Cardiac septum (tissue), 1 donor: ENCODE results near the gene DOK6. TPM values are rescaled to one million over a fixed set of nuclear protein-coding genes. Genes with fewer than 3 reads are reported as not detected.
"Not testable (repeated sequence)": the region's sequence is repeated elsewhere in the genome, so short reads cannot be mapped to it uniquely, and the experiment has no call there.

ENCODE experiments used
- DNase-seq: peaks from one replicate; pipeline ENCODE4 v3.0.0-alpha.2; 2020; ENCODE audit warnings: low spot score
- intact Hi-C: fragments of 100-400 bp; cut with DNase I; formaldehyde crosslinking; loops from one replicate; pipeline ENCODE4 v1.14.0; 2022
- total RNA-seq: library from RNA; stranded (reverse); fragmentation: NEBNext Ultra II Directional; extraction: Animal tissue kit (Norgen Biotek cat#: 25700); gene quantifications from one replicate; pipeline ENCODE4 v1.2.1, GENCODE V29; 2021
- donor health status: DM: no; HTN: no; CAD: no.

The DOK6 gene
- total RNA-seq, 1 donor from 2014 or later = 10.6 TPM

DNA sequence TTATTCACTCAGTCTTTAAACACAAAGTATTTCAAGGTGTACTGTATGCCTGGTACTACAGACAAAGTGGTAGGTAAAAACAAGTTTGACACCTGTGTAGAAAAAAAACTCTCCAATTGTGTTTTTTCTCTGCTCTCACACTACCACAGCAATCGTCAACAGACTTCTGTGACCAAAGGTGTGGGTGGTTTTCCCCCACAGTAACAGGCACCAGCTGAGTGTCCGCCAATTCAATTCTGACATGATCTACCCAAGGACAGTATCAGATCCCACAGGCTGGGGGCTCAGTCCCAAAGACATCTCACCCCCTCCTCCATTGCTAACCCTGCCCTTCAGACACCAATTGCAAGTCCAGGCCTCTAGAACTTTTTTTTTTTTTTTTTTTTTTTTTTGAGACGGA lies 475.8 kb downstream of the DOK6 start:
- no peak for DNase-seq
- intact Hi-C loops = no loop called here

DNA sequence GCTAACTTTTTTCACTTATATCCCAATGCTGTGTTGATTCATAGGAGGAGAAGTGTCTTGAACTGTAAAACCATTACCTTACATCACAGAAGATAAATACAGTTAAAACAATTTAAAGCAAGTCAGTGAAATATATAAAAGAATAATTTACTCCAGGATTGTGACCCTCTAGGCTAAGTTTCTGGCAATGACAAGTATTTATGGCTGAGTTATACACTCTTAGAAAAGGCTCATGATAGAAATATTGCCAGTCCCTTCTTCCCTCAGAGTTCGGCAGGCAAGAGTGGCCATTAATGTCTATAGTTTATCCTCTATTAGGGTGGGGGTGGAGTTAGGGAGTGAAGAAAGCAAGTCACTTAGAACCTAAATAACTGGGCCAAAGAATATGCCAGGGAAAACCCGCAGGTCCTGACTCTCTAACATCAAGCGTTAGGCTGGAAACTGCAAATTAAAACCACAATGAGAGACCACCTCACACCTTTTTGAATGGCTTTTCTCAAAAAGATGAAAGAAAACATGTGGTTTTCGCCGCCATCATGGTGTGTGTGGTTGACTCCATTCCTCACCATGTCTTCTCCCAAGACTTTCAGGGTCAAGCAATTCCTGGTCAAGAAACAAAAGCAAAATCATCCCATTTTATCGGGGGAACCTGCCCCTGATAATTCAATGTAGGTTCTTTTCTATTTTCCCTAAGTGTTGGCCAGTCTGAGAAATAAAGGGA lies 477.7 kb downstream of the DOK6 start:
- intact Hi-C loops = no loop called here
- DNase-seq = no peak

DNA sequence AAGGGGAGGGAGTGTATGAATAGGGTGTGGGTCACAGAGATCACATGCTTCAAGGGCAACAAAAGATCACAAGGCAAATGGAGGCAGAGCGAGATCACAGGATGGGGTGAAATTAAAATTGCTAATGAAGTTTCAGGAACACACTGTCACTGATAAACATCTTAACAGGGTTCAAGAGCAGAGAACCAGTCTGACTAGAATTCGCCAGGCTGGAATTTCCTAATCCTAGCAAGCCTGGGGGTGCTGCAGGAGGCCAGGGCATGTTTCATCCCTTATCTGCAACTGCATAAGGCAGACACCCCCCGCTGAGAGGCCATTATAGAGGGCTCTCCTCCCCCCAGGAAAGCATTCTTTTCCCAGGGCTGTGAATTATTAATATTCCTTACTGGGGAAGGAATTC lies 478.4 kb downstream of the DOK6 start:
- intact Hi-C loops, DNase-seq: not testable (repeated sequence)

DNA sequence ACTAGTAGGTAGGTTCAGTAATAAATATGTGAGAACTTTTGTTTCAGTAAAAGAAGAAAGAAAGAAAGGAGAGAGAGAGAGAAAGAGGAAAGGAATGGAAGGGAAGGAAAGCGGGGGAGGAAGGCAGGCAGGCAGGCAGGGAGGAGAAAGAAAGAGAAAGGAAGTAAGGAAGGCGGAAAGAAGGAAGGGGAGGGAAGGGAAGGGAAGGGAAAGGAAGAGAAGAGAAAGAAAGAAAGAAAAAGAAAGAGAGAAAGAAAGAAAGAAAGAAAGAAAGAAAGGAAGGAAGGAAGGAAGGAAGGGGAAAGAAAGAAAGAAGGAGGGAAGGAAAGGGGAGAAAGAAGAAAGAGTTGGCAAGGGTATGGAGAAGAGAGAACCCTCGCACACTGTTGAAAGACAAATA lies 479.4 kb downstream of the DOK6 start:
- intact Hi-C loops = no loop called here

GRCh38 chr18:69882965-69883668 lies 482.4 kb downstream of the DOK6 start:
- no peak for DNase-seq
- intact Hi-C loops = no loop called here

More for the DNA sequence above, 479.4 kb downstream of the DOK6 start:
- no peak for DNase-seq

DNA sequence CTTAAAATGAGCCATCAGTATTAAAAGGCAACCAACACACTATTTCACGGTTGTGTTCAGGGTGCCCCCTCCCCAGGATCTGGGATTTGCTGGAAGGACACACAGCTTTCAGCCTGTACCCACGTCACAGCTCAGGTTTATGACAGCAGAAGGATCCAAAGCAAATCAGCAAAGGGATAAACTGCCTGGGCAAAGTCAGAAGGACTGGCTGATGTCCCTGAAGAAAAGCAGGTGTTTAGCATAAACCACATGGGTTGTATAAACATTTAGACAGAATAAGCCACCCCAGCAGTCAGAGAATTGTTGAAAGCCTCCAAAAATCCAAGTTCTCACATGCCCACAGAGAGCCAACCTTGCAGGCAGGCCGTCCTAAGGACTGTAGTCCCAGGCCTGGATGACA lies 483.1 kb downstream of the DOK6 start:
- DNase-seq = no peak
- intact Hi-C loops = no loop called here

DNA sequence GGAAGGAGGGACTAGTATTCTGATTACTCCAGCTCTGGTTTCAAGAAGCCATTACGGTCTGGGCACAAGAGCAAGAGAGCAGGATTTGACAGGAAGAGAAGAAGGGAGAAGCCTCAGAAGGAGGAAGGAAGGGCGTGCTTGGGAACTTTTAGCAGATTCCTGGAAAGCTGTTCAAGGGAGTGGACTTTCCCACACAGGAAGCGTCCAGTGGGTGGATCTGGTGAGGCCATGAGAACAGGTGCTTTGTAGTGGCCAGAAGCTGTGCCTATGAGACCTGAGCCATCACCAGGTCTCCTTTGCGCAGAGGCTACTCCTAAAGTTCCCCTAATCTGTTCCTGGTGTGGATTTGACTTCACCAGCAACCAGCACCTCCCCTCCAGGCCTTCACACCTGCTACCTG lies 484.7 kb downstream of the DOK6 start:
- no peak for DNase-seq
- intact Hi-C loops = no loop called here

DNA sequence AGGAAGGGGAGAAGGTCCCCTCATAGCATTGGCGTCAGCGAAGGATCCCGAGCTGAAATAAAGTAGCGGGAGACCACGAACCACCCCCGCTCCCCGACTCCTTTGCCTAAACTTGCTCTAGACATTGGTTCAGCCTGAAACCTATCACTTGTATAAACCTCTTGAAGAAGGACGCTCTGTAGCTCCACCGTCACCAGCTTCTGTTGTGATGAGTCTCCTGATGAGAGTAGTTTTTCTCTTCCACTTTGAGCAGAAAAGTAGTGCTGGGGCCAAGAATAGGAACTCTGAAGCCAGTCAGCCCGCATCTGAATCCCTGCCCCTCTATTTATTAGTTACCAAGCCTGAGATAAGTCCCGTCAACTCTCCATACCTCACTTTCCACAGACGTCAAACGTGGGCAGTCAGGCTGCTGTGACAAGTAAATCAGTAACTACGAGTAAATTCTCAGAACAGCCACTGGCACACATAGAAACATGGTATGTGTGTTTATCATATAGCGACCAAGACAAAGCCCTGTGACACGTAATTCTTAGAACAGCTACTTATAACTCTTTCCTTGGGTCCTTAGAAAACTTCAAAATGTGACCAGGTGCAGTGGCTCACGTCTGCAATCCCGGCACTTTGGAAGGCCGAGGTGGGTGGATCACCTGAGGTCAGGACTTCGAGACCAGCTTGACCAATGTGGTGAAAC lies 485.3 kb downstream of the DOK6 start:
- no peak for DNase-seq
- intact Hi-C loops = no loop called here

GRCh38 chr18:69887256-69887655 lies 486.6 kb downstream of the DOK6 start:
- intact Hi-C loops = no loop called here
- no peak for DNase-seq

GRCh38 chr18:69889009-69889408 lies 488.3 kb downstream of the DOK6 start:
- intact Hi-C loops = no loop called here

DNA sequence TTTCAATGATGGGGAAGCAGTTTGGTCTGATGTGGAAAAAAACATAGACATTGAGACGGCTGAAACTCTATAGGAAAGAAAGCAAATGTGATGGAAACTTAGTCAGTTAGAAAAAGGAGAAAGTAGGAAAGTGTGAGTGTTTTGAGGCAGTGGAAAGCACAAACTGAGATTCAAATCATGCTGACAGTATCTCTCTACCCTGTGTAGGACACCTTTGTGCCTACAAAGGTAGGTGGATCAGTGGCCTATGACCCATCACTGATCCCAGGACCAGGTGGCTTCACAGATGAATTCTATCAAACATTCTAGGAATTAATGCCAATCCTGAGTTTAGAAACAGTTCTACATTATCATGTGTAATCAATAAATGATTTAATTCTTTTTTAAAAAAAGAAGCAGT lies 489.9 kb downstream of the DOK6 start:
- no peak for DNase-seq
- intact Hi-C loops = no loop called here

More at GRCh38 chr18:69889009-69889408, 488.3 kb downstream of the DOK6 start:
- no peak for DNase-seq

- intact Hi-C loops = no loop called here
These were observed 493.8 kb downstream of the DOK6 start for GRCh38 chr18:69894467-69894866.

GRCh38 chr18:69895066-69896047 lies 494.7 kb downstream of the DOK6 start:
- intact Hi-C loops = no loop called here

More at GRCh38 chr18:69894467-69894866, 493.8 kb downstream of the DOK6 start:
- DNase-seq = no peak

DNA sequence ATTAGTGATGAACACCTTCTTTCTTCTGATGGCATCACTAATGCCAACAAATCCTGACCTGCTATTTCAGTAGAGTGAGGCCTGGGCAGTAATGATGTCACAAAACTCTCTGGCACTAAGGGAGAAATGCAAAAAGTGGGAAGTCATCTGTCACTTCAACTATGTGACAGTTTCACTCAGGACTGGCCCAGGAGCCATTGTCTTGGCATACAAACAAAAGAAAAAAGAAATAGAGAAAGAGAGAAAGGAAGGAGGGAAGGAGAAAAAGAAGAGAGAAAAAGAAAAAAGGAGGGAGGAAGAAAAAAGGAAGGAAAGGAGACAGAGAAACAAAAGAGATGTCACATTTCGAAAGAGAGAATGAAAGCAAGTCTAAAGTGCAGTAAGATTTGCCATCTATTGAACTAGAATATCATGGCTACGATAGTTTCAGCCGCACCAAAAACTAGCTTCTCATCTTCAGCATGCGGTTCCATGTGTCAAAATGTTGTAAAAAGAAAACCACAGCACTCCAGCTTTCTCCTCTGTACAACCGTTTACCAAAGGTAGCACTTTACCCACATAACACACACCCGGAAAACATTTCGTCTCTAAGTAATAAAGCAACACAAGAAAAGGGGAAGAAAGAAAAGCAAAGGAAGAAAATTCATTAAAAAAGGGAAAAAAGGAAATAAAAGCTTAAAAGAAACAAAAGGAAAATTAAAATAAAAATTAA lies 496.9 kb downstream of the DOK6 start:
- intact Hi-C loops = no loop called here

More at GRCh38 chr18:69895066-69896047, 494.7 kb downstream of the DOK6 start:
- DNase-seq = no peak

GRCh38 chr18:69898241-69898861 lies 497.7 kb downstream of the DOK6 start:
- DNase-seq = no peak
- intact Hi-C loops = no loop called here

More for the DNA sequence above, 496.9 kb downstream of the DOK6 start:
- DNase-seq = no peak
